GM18505 (cell line): ENCODE measurements around the gene PLA2G7.
"Not testable (repeated sequence)": the region's sequence is repeated elsewhere in the genome, so short reads cannot be mapped to it uniquely, and the experiment has no call there.

Experiments used
- ATAC-seq: cut with Tn5 transposase; IDR thresholded peaks from one replicate; pipeline ENCODE4 v1.9.1; 2021; ENCODE audit not compliant: unreplicated experiment
- POLR2A ChIP-seq: IDR thresholded peaks from 4 replicates; pipeline ENCODE4 v1.6.1; 2011; ENCODE audit warnings: borderline replicate concordance; ENCODE audit not compliant: insufficient read depth, insufficient read length; ENCODE audit errors: extremely low read depth

The PLA2G7 gene

DNA sequence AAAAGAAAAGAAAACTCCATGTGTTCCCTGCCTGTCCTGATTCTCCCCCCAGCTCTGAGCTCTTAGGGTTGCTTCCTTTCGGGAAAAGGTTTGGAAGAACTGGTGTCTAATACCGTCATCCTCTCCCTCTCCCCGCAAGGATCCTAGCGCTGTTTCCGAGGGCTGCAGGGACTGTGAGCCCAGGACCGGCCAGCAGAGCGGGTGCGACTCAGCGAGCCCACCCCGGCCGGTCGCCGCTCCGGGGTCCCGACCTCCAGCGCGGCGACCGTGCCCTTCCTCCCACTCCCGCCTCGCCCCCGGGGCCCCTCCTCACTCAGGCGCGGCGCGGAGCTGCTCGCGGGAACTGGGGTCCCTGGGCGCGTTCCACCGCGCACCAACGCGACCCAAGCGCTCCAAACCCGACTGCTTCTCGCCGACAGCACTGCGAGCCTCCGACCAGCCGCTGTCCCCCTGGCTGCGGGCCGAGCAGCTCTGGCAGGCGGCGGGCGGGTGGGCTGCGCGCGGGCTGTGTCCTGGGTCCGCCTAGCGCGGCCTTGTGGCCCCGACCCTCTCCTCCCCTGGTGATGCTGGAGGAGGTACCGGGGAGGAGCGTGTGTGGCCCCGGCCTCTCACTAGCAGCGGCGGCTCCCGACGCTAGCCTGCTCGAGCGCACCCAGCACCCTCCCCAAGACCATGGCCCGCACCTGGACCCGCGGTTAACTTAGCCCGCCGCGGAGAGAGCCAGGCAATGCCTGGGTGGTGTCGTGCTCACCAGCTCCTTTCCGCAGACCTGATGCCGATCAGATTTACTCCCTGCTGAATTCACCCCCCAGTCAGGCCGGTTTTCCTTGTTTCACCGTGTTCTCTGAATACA, at the start of gene PLA2G7:
Gene PLA2G7, minus strand, starts transcription at position 509 of the 853 bp plus-strand sequence. CDS start 12,484 bp downstream, outside the sequence.
- ATAC-seq: no peak
- no peak for TF ChIP-seq POLR2A

DNA sequence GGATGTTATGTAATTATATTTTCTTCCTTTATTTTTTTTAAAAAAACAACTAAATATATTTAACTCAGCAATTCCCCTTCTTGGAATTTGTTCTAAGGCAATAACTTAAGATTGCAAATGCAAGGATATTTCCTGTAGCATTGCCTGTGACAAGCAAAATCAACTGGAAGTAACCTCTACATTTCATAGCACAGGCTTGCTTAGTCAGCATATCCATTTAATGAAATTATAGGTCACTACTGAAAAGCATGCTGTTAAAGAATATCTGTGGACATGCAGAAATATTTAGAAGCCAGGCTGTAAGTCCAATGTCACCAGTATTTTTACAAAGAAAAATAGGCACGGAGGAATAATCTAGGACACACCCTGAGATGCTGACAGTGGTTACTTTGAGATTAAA, 49.4 kb upstream of the PLA2G7 start:
- ATAC-seq: no peak
- no peak for TF ChIP-seq POLR2A

DNA sequence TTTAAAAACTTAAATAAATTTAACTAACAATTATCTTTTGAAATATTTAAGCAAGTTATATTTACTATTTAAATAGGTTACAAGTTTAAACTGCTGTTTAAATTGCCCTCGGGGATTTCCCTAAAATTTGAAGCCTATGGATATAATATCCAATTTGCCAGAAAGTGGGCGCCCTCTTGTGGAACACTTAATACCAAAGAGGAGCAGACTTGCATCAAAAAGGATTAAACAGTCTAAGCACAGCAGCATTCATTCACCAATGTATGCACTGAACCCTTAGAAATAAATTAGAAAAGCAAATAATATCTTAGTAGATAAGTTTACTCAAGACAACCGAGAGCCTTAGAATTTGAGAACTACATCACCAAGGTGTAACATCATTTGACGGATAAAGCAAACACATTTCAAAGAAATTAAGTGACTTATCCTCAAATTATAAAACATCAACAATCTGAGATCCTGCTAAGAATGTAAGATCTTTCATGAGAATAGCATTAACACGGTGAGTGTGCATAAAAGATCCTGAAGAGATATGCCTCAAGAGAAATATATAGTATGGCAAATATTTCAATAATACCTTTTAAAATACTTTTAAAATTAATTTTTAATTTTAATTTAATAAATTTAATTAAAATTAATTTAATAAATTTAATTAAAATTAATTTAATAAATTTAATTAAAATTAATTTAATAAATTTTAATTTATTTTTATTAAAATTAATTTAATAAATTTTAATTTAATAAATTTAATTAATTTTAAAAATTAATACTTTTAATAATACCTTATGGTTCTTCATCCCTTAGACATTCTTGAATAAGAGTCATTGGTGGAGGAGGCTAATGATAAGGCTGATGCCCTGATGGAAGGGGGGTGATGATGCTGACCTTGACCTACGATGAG, 46.6 kb upstream of the PLA2G7 start:
- no peak for TF ChIP-seq POLR2A
- no peak for ATAC-seq

DNA sequence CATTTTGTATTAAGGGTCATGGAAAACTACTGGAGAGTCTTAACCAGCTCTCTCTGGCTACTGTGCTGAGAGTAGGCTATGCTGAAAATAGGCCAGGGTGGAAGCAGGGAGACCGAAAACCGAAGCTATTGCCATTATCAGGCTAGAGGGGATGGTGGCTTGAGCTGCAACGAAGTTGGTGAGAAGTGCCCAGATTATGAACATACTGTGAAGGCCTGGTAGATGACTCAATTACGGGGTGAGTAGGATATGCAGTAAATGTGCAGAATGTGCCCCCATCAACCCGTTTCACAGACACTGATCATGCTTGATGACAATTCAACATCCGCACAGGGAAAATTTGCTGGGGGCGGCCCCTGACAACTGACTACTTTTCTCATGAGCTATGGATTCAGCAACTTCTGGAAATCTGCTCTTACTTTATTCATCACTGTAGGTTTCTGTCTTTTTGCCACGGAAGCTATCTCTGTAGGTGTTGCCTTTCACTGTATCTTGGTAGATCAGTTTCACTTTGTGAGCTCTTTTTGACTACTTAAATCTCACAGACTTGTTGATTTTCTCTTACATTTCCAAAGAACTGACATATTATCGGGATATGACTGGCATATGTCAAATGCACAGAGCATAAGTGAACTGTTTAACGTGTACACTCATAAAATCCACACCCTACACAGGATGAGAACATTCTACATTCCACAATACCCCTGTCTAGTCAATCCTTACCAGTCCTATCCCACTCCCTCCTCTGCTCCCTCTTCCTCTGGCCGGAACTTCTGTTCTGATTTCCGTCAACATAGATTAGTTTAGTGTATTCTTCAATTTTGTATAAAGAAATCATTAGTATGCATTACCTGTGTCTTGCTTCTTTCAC, 42.5 kb upstream of the PLA2G7 start:
- TF ChIP-seq POLR2A: no peak
- no peak for ATAC-seq

DNA sequence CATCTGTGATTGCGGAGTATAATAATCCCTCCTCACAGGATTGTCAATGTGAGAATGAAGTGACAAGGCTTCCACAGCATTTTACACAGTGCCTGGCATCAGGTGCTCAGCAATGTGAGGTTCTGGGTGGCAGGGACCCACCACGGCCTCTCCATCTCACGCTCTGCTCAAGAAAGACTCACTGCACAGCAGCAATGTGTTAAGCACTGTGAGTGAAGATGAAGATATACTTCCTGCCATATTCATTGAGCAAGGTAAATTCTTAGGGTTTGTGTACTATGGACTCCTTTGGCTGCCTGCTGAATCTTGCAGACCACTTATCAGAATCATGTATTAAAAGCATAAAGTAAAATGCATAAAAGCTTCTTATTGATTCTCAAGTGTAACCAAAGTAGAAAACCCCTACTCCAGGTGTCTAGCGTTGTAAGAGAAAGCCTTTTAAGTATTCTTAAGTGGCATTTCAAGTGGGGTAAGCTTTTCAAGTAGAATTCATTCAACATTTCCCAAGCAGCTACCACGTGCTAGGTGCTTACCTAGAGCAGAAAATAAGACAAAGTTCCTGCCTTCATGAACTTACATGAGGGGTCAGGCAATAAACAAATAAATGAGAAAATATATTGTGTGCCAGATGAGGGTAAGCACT, 41.0 kb upstream of the PLA2G7 start:
- no peak for TF ChIP-seq POLR2A
- ATAC-seq: no peak

DNA sequence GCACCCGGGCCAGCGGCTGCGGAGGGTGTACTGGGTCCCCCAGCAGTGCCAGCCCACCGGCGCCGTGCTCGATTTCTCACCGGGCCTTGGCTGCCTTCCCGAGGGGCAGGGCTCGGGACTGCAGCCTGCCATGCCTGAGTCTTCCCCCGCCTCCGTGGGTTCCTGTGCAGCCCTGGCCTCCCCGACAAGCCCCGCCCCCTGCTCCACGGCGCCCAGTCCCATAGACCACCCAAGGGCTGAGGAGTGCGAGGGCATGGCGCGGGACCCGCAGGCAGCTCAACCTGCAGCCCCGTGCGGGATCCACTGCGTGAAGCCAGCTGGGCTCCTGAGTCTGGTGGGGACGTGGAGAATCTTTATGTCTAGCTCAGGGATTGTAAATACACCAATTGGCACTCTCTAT, 39.6 kb upstream of the PLA2G7 start:
- ATAC-seq: not testable (repeated sequence)

GRCh38 chr6:46773201-46773855, 38.2 kb upstream of the PLA2G7 start:
- ATAC-seq: no peak
- no peak for TF ChIP-seq POLR2A

DNA sequence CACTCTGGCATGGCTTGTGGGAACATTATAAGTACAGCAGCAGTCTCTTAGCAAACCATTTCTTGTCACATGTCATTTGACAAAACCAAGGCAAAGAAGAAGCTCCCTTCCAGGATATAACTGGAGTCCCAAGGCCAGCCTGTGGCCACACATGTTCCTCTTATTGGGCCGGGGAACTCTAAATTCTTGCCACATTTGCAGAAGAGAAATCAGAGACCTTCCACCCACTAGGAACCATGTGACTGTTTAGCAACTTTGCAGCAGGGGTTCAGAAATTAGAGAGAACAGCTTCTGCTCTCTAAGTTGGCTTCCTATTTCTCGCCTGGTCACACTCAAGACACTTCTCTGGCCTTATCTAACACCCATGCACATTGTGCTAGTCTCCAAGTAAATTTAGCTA, 37.6 kb upstream of the PLA2G7 start:
- ATAC-seq: no peak
- TF ChIP-seq POLR2A: no peak

DNA sequence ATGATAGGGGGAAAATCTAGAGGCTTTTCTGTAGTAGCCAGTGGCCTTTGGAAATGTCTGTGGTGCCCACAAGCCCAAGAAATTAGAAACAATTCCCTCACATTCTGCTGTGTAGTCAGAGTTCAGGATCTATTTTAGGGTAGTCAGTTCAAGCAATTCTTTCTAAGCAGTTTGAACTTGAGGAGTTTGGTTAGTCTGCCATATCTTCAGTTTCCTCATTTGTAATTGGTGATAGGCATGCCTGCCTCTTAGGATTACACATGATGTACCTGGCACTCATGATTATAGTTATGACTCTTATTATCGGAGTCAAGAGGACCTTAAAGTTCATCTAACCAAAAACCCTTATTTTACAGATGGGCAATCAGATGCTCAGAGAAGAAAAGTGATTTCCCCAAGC, 36.8 kb upstream of the PLA2G7 start:
- no peak for ATAC-seq
- no peak for TF ChIP-seq POLR2A

- ATAC-seq: no peak
- no peak for TF ChIP-seq POLR2A
These were observed 29.8 kb upstream of the PLA2G7 start for GRCh38 chr6:46764961-46765360.

GRCh38 chr6:46764280-46764679, 29.1 kb upstream of the PLA2G7 start:
- ATAC-seq: not testable (repeated sequence)

DNA sequence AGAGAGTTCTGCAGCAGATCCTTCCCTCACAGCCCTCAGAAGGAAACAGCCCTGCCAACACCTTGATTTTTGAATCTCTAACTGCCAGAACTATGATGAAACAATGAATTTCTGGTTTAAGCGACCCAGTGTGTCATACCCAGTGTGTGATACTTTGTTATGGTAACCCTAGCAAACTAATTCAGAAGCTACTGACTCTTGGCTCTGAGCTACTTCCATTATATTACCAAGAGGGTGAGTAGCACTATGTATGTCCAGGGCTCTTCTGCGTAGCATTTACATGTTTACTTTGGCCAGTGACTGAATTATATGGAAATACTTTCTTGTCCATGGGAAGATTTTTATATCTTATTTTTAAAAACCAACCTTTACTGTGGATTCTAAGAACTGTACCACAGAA, 28.3 kb upstream of the PLA2G7 start:
- ATAC-seq: no peak
- no peak for TF ChIP-seq POLR2A

GRCh38 chr6:46760925-46761324, 25.8 kb upstream of the PLA2G7 start:
- TF ChIP-seq POLR2A: no peak
- ATAC-seq: no peak
